RWPE1 (cell line): ENCODE data around the gene ERCC6.

Experiments used
- CTCF ChIA-PET: fragments of 350-600 bp; sonication (Branson Sonifier 250); formaldehyde crosslinking; extraction: SDS; loops from one replicate; lab custom pipeline; 2021; lab: Yijun Ruan, JAX
- POLR2A ChIA-PET: fragments of 400-600 bp; formaldehyde crosslinking; extraction: SDS; loops from one replicate; lab custom pipeline; 2020; ENCODE audit warnings: antibody characterized with exemption; ENCODE audit not compliant: low non-redundant PET; lab: Yijun Ruan, JAX
- DNase-seq: peaks from one replicate; pipeline ENCODE4 v3.0.0; 2012; ENCODE audit warnings: low spot score
- H3K27ac ChIP-seq: fragments of 450-650 bp; 2 replicates; pipeline ENCODE4 v1.5.1; 2017
- TF ChIP-seq, protein P1 (sequence below): fragments of 450-650 bp; conservative IDR thresholded peaks from 2 replicates; pipeline ENCODE4 v1.5.1; 2017; ENCODE audit warnings: low read depth, mild to moderate bottlenecking

The ERCC6 gene

DNA sequence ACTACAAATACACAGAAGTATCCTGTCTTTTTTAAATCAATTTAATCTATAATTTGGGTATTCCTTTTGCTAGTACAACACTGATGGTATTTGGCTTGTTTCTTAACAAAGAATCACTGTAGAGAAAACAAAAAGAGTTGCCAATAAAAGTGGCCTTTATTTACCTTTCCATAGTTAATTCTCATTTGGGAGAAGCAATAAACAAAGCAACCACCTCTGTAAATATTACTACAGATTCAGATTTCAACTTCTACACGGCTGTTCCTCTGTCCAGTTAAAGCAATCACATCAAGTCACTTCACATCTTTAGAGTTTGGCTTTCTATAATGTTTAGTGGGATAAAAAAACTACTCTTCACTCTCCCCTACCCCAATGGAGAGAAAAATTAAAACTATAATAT lies 34.4 kb downstream of the ERCC6 start:
- TF ChIP-seq, protein P1, sequence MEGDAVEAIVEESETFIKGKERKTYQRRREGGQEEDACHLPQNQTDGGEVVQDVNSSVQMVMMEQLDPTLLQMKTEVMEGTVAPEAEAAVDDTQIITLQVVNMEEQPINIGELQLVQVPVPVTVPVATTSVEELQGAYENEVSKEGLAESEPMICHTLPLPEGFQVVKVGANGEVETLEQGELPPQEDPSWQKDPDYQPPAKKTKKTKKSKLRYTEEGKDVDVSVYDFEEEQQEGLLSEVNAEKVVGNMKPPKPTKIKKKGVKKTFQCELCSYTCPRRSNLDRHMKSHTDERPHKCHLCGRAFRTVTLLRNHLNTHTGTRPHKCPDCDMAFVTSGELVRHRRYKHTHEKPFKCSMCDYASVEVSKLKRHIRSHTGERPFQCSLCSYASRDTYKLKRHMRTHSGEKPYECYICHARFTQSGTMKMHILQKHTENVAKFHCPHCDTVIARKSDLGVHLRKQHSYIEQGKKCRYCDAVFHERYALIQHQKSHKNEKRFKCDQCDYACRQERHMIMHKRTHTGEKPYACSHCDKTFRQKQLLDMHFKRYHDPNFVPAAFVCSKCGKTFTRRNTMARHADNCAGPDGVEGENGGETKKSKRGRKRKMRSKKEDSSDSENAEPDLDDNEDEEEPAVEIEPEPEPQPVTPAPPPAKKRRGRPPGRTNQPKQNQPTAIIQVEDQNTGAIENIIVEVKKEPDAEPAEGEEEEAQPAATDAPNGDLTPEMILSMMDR = no peak
- no peak overlapping the region for H3K27ac ChIP-seq
- ChIA-PET POLR2A (no interaction called here), CTCF (no interaction called here)
- DNase-seq = no peak

DNA sequence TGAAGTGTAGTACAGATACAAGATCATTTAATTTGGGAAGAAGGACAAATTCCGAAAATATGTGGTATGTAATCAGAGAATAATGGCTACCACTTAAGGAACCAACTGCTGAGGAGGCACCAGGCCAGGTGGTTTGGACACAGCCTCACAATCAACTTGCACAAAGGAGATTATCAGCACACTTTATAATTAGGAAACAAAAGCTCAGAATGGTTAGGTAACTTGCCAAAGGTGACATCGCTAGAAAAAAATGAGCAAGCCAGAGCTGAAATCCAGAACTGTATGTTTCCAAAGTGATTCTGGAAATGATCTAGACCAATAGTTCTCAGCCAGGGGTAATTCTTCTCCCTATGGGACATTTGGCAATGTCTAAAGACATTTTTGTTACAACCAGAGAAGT lies 36.6 kb downstream of the ERCC6 start:
- TF ChIP-seq, protein P1 = no peak
- H3K27ac ChIP-seq = no peak overlapping the region
- ChIA-PET POLR2A (no interaction called here), CTCF (no interaction called here)
- no peak for DNase-seq

DNA sequence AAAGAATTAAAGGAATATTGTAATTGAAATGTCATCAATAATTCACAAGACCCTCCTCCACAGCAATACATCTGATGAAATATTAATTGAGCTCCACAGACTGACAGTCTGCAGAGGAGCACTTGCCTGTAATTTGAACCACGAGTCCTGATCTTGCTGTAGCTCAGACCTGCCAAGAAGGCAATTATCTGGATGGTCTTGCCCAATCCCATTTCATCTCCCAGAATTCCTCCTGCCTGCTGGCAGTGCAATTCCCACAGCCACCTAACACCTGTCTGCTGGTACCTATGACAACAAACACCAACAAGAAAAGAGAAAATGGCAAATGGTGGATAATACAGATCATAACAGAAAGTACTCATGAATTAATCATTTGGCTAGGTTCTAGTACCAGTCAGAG lies 38.5 kb downstream of the ERCC6 start:
- TF ChIP-seq, protein P1 = no peak
- ChIA-PET CTCF (interaction anchor here (1.2 to 1.3 kb wide), 2 partner anchors 19 to 93 kb away, joined by 3 read pairs; no protein-coding TSS in a partner anchor), POLR2A (no interaction called here)
- H3K27ac ChIP-seq = no peak overlapping the region
- DNase-seq = no peak

DNA sequence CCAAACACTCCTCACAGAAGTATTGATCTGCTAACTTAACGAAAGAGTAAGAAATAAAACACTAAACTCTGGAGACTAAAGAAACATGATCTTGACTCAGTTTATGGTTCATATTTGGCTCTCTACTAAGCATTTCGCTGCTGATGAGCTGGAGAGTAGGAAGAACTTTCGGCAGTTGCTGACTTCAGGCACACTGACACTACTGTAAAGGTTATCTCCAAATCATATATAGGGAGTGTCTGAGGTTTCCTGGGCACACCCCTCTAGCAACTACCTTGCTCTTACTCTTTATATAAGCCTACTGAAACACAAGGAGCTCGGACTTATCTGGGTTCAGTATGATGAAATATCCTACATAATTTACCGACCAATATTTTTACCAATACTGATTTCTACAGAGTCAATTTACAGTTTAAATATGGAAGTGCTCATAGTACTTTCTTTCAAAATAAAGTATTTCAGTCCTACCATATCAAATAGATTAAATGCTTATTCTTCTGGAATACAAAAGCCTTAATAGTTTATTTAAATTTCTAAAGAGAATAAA lies 39.5 kb downstream of the ERCC6 start:
- CTCF ChIA-PET = interaction anchor here (1.2 kb wide), 1 partner anchor 92 kb away, joined by 3 read pairs; no protein-coding TSS in a partner anchor
- TF ChIP-seq, protein P1 = no peak
- no peak overlapping the region for H3K27ac ChIP-seq
- DNase-seq = no peak
- POLR2A ChIA-PET = no interaction called here

DNA sequence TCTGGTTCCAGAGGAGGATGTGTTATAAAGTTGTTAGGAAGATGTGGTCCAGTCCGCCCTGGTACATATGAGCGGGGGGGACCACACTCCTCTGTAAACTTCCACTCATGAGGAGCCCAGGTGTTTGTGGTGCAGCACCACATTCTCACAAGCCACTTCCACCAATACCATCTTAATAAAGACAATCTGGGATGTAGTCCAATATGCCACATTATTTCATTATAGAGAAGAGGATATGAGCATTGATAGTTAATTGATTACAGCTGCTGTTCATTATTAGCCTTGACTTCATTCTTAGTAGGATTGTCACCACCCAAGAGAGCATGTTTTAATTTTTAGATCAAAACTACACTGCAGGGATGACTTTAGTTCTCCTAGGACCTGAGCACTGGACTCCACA lies 40.5 kb downstream of the ERCC6 start:
- ChIA-PET POLR2A (no interaction called here), CTCF (interaction anchor here (1.2 kb wide), 1 partner anchor 91 kb away, joined by 3 read pairs; no protein-coding TSS in a partner anchor)
- TF ChIP-seq, protein P1 = no peak
- no peak for DNase-seq
- no peak overlapping the region for H3K27ac ChIP-seq

DNA sequence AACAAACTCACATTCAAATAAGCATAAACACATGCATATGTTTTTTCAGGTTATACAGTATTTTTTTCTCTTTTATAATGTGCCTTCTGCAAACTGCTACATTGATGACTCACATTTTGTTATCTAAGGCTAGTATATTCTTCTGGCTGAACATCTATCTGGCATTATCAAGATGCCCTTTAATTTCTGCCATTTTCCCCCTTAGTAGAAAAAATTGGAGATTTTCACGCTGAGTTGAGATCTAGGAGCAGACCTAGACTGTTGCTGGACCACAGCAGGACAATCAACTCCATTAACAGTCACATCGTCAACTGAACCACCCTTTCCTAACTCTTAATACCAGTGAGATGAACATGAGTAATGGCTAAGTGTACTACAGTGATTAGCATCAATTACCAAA lies 41.6 kb downstream of the ERCC6 start:
- POLR2A ChIA-PET = no interaction called here
- TF ChIP-seq, protein P1 = no peak
- no peak overlapping the region for H3K27ac ChIP-seq
- CTCF ChIA-PET = interaction anchor here (0.6 to 0.7 kb wide), 2 partner anchors 95 to 201 kb away, joined by 3 to 4 read pairs; no protein-coding TSS in a partner anchor
- no peak for DNase-seq
